ENCODE data around the gene SGCD.
"Not testable (repeated sequence)": the region's sequence is repeated elsewhere in the genome, so short reads cannot be mapped to it uniquely, and the experiment has no call there.

Gene SGCD

GRCh38 chr5:156618601-156619000 is 291.6 kb downstream of the SGCD start:
- H3K27me3 Mint-ChIP-seq: peaks cover 6% of the 10 kb centered on the region
- H3K27ac Mint-ChIP-seq: no peak overlapping the region
- H3K4me1 Mint-ChIP-seq: no peaks in the 10 kb centered on the region
- H3K4me3 Mint-ChIP-seq: no peak overlapping the region
- peaks cover 2% of the 10 kb centered on the region for H3K9me3 Mint-ChIP-seq
- no peaks in the 10 kb centered on the region for H3K36me3 Mint-ChIP-seq
- ATAC-seq (ENCODE audit: low read depth) (no peak), DNase-seq (ENCODE audit: low spot score in 2 of 2) (no peak)

DNA sequence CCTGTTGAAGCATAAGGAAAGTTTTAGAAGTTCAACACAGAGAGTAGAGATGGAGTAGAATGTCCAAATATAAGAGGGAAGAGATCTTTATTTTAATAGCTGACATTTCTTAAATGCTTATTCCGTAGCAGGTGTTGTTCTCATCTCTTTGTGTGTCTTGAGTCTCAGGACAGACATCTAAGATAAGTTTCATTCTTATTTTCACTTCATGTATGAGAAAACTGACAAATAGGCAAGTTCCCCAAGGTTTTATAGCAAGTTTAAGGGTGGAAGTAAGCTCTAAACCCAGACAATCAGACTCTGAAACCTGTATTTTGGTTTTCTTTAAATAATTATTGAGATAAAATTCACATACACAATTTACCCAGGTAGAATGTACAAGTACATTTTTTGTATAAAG is 294.8 kb downstream of the SGCD start:
- ATAC-seq (ENCODE audit: low read depth) (no peak), DNase-seq (ENCODE audit: low spot score in 2 of 2) (no peak)
- Mint-ChIP-seq H3K4me3 (no peak overlapping the region), H3K27me3 (peaks cover 6% of the 10 kb centered on the region), H3K4me1 (no peaks in the 10 kb centered on the region), H3K9me3 (no peaks in the 10 kb centered on the region), H3K36me3 (no peaks in the 10 kb centered on the region), H3K27ac (no peak overlapping the region)

GRCh38 chr5:156623381-156624040 is 296.5 kb downstream of the SGCD start:
- H3K4me3 Mint-ChIP-seq: no peak overlapping the region

GRCh38 chr5:156624686-156625085 is 297.7 kb downstream of the SGCD start:
- H3K27ac Mint-ChIP-seq: no peak overlapping the region
- no peak for ATAC-seq (ENCODE audit: low read depth)

More at GRCh38 chr5:156623381-156624040, 296.5 kb downstream of the SGCD start:
- DNase-seq (ENCODE audit: low spot score in 2 of 2): no peak
- Mint-ChIP-seq H3K4me1 (no peaks in the 10 kb centered on the region), H3K9me3 (no peaks in the 10 kb centered on the region), H3K27ac (no peak overlapping the region), H3K36me3 (no peaks in the 10 kb centered on the region), H3K27me3 (peaks cover 2% of the 10 kb centered on the region)
- no peak for ATAC-seq (ENCODE audit: low read depth)

GRCh38 chr5:156628421-156628820 is 301.5 kb downstream of the SGCD start:
- Mint-ChIP-seq H3K4me1 (no peaks in the 10 kb centered on the region), H3K27me3 (no peaks in the 10 kb centered on the region), H3K27ac (no peak overlapping the region), H3K4me3 (no peak overlapping the region), H3K9me3 (no peaks in the 10 kb centered on the region), H3K36me3 (no peaks in the 10 kb centered on the region)
- ATAC-seq (ENCODE audit: low read depth) (no peak), DNase-seq (ENCODE audit: low spot score in 2 of 2) (no peak)

More at GRCh38 chr5:156624686-156625085, 297.7 kb downstream of the SGCD start:
- no peaks in the 10 kb centered on the region for H3K9me3 Mint-ChIP-seq
- no peaks in the 10 kb centered on the region for H3K4me1 Mint-ChIP-seq
- H3K36me3 Mint-ChIP-seq: no peaks in the 10 kb centered on the region
- no peak overlapping the region for H3K4me3 Mint-ChIP-seq
- peaks cover 2% of the 10 kb centered on the region for H3K27me3 Mint-ChIP-seq
- DNase-seq (ENCODE audit: low spot score in 2 of 2): no peak

DNA sequence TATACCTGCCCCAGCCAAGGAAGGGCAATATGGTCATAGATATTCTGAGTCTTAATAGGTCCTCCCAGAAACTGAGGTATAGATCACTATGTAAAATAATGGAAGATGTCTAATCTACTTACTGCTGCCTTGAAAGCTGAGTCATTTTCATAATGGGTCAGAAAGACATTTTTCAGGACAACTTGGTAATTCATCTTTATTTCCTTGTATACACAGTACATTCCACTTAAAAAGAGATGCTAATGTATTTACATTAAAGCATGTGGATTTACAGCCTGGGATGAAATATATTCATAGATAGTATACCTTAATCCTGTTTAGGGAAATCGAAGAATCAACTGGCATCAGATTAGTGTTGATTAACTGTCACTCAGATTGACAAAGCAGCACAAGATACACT is 304.0 kb downstream of the SGCD start:
- Mint-ChIP-seq H3K4me3 (no peak overlapping the region), H3K36me3 (no peaks in the 10 kb centered on the region), H3K27me3 (peaks cover 2% of the 10 kb centered on the region), H3K9me3 (peaks cover 2% of the 10 kb centered on the region), H3K4me1 (no peaks in the 10 kb centered on the region), H3K27ac (no peak overlapping the region)
- ATAC-seq (ENCODE audit: low read depth) (no peak), DNase-seq (ENCODE audit: low spot score in 2 of 2) (no peak)

DNA sequence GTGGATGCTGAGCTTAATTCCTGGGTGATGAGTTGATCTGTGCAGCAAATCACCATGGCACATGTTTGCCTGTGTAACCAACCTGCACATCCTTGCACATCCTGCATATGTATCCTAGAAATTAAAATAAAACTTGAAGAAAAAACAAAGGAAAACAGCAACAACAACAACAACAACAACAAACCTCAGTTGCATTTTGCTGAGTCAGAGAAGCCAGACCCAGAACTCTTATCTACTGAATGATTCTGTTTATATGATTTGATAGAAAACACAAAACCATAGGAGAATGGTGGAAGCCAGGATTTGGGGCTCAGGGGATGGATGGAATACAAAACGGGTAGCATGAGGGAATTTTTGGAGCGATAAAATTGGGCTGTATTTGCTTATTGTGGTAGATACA is 307.3 kb downstream of the SGCD start:
- no peak for ATAC-seq (ENCODE audit: low read depth)
- no peak overlapping the region for H3K27ac Mint-ChIP-seq
- H3K27me3 Mint-ChIP-seq: peaks cover 2% of the 10 kb centered on the region
- H3K4me1 Mint-ChIP-seq: no peaks in the 10 kb centered on the region
- no peak for DNase-seq (ENCODE audit: low spot score in 2 of 2)
- no peak overlapping the region for H3K4me3 Mint-ChIP-seq
- peaks cover 2% of the 10 kb centered on the region for H3K9me3 Mint-ChIP-seq
- H3K36me3 Mint-ChIP-seq: no peaks in the 10 kb centered on the region

DNA sequence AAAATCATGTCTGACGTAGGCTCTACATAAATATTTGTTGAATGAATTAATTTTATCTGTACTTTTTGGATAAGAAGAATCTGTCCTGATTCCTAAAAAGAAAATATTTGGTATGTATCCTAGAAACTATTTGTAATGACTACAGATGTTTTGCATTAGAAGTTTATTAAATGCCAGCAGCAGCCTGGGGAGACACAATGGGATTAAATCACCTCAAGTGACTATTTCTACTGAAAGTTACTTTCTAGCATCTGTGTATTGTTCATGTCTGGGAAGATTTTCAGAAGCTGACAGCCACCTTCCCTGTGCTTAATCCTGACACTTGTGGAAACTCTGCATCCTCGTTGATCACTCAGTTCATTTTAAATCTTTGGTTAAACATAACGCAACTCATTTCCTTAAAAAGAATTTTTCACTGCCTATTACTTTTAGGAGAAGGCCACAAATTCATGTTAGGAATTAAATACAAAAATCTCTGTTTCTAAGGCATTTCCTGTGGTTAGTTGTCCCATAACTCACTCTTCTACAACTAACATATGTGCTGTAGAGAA is 313.8 kb downstream of the SGCD start:
- Mint-ChIP-seq H3K27ac (no peak overlapping the region), H3K27me3 (peaks cover 2% of the 10 kb centered on the region), H3K4me1 (no peaks in the 10 kb centered on the region), H3K9me3 (no peaks in the 10 kb centered on the region), H3K36me3 (no peaks in the 10 kb centered on the region), H3K4me3 (no peak overlapping the region)
- ATAC-seq (ENCODE audit: low read depth) (no peak), DNase-seq (ENCODE audit: low spot score in 2 of 2) (no peak)

DNA sequence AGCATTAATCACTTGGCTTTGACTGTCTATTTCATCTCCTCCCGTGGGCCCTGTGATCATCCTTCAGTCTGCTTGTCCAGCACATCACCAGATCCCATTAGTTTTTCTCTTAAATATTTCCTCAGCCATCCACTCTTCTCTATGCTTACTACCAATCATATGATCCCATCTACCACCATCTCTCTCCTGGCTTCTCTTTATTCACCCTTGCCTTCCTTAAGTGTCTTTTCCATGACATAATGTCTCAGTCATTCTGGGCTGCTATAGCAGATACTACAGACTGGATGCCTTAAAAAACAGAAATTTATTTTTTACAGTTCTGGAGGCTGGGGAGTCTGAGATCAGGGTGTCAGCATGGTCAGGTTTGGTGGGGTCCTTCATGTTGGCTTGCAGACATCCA is 314.7 kb downstream of the SGCD start:
- no peaks in the 10 kb centered on the region for H3K36me3 Mint-ChIP-seq
- ATAC-seq (ENCODE audit: low read depth) (no peak), DNase-seq (ENCODE audit: low spot score in 2 of 2) (no peak)
- peaks cover 6% of the 10 kb centered on the region for H3K27me3 Mint-ChIP-seq
- no peaks in the 10 kb centered on the region for H3K9me3 Mint-ChIP-seq
- H3K27ac Mint-ChIP-seq: no peak overlapping the region
- H3K4me1 Mint-ChIP-seq: no peaks in the 10 kb centered on the region
- no peak overlapping the region for H3K4me3 Mint-ChIP-seq

GRCh38 chr5:156647034-156647451 is 320.1 kb downstream of the SGCD start:
- Mint-ChIP-seq H3K36me3 (no peaks in the 10 kb centered on the region), H3K4me1 (no peaks in the 10 kb centered on the region), H3K27me3 (peaks cover 5% of the 10 kb centered on the region), H3K27ac (no peak overlapping the region), H3K4me3 (no peak overlapping the region), H3K9me3 (no peaks in the 10 kb centered on the region)
- DNase-seq (ENCODE audit: low spot score in 2 of 2) (no peak), ATAC-seq (ENCODE audit: low read depth) (no peak)

GRCh38 chr5:156654444-156654843 is 327.5 kb downstream of the SGCD start:
- Mint-ChIP-seq H3K4me1 (no peaks in the 10 kb centered on the region), H3K4me3 (no peak overlapping the region), H3K9me3 (no peaks in the 10 kb centered on the region), H3K27ac (no peak overlapping the region), H3K36me3 (no peaks in the 10 kb centered on the region), H3K27me3 (peaks cover 2% of the 10 kb centered on the region)
- ATAC-seq (ENCODE audit: low read depth) (no peak), DNase-seq (ENCODE audit: low spot score in 2 of 2) (no peak)

DNA sequence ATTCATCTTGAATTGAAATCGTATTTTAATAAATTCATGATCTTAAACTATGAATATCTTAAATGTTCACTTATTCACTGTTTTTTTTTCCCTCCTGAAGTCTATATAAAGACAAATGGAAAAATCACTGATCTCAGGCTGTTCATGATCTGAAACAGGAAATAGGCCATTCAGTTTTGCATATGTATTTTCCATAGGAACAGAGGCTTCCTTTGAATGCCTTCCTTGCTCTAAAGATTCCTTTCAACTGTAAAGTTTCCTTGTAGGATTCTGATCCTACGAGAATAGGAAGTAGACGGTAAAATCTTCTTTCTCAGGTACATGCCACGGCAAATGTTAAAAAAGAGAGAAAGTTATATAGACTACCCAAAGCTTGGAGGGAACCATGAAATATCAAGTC is 328.8 kb downstream of the SGCD start:
- Mint-ChIP-seq H3K4me3 (no peak overlapping the region), H3K9me3 (no peaks in the 10 kb centered on the region), H3K4me1 (no peaks in the 10 kb centered on the region), H3K27me3 (peaks cover 2% of the 10 kb centered on the region), H3K27ac (no peak overlapping the region), H3K36me3 (no peaks in the 10 kb centered on the region)
- no peak for ATAC-seq (ENCODE audit: low read depth)
- no peak for DNase-seq (ENCODE audit: low spot score in 2 of 2)

DNA sequence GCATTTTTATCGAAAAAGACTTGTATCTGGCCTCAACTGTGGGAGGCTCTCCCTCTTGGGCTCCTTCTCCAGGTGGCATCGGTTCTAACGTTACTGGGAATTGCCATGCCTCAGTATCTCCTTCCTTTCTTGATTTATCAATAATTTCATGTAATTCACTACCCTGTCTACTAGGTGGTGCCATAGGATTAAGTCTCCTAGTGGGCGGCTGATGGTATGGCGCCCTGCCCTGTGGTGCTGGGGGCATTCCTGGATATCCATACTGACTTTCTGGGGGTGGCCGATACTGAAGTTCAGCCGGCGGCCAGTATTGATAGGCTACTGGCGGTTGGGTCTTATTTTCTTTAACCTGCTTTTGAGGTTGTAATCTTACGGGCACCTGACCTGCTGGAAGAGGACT is 337.9 kb downstream of the SGCD start:
- not testable (repeated sequence) for DNase-seq (ENCODE audit: low spot score in 2 of 2); H3K9me3 Mint-ChIP-seq; H3K4me3 Mint-ChIP-seq; H3K27ac Mint-ChIP-seq; H3K36me3 Mint-ChIP-seq; ATAC-seq (ENCODE audit: low read depth); H3K27me3 Mint-ChIP-seq; H3K4me1 Mint-ChIP-seq

DNA sequence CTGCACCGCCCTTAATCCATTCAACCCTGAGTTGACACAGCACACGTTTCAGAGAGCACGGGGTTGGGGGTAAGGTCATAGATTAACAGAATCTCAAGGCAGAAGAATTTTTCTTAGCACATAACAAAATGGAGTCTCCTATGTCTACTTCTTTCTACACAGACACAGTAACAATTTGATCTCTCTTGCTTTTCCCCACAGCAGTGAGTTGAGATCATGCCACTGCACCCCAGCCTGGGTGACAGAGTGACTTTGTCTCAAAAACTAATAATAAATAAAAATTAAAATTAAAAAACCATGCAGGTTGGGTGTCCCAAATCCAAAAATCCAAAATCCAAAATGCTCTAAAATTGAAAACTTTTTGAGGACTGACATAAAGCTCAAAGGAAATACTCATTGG is 339.7 kb downstream of the SGCD start:
- not testable (repeated sequence) for H3K36me3 Mint-ChIP-seq; H3K4me1 Mint-ChIP-seq; H3K27ac Mint-ChIP-seq; H3K9me3 Mint-ChIP-seq; ATAC-seq (ENCODE audit: low read depth); H3K27me3 Mint-ChIP-seq; H3K4me3 Mint-ChIP-seq; DNase-seq (ENCODE audit: low spot score in 2 of 2)

DNA sequence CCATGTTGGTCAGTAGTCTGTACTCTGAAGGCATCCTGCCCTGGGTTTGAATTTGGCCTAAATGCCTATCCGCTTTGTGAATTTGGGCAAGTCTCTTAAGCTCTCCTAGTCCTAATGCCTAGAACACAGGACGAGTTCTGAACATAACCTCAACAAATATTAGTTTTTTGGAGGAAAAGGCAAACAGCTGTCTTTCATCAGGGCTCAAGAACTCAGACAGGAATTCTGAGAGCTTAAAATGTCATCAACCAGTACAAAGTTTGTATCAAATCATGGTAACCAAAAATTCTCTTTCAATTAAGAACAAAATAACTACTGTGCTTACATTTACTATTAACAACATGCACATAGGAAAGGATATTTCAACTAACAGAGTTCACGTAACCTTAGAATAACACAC is 340.7 kb downstream of the SGCD start:
- Mint-ChIP-seq H3K4me3 (no peak overlapping the region), H3K4me1 (no peaks in the 10 kb centered on the region), H3K27ac (no peak overlapping the region), H3K9me3 (no peaks in the 10 kb centered on the region), H3K27me3 (peaks cover 4% of the 10 kb centered on the region), H3K36me3 (no peaks in the 10 kb centered on the region)
- ATAC-seq (ENCODE audit: low read depth): no peak
- DNase-seq (ENCODE audit: low spot score in 2 of 2): no peak
